Right cardiac atrium (tissue), 5 donors: ENCODE data around the gene IL27RA. TPM values are rescaled to one million over a fixed set of nuclear protein-coding genes. Genes with fewer than 3 reads are reported as not detected.

Experiments used
- ATAC-seq, 2 donors: fragments of 200-7000 bp; cut with Tn5 transposase; one replicate each; pipeline versions ENCODE4 v1.8.0 to v1.9.1; 2020; ENCODE audit warnings: moderate library complexity in 2 of 2, mild to moderate bottlenecking in 1 of 2
- DNase-seq, 3 donors: peaks; one replicate each; pipeline ENCODE4 v3.0.0-alpha.2; 2020
- H3K27ac ChIP-seq: one replicate; pipeline ENCODE4 v1.5.1; 2013; ENCODE audit warnings: mild to moderate bottlenecking, low read length, control low read depth, moderate library complexity
- H3K27me3 ChIP-seq: one replicate; pipeline ENCODE4 v1.6.1; 2013; ENCODE audit not compliant: control insufficient read depth, insufficient read depth
- H3K4me1 ChIP-seq: one replicate; pipeline ENCODE4 v1.6.1; 2013; ENCODE audit warnings: low read length; ENCODE audit not compliant: control insufficient read depth, insufficient read depth
- H3K4me3 ChIP-seq: one replicate; pipeline ENCODE4 v1.5.1; 2013; ENCODE audit warnings: low read length, control low read depth
- H3K9me3 ChIP-seq: one replicate; pipeline ENCODE4 v1.6.1; 2013; ENCODE audit warnings: low read length; ENCODE audit not compliant: control insufficient read depth
- WGBS: extraction: QIAGEN DNeasy Blood & Tissue Kit; methylation state at CpG from one replicate; pipeline ENCODE4 v1.1.7; 2013; 5-methylcytosine and 5-hydroxymethylcytosine counted together
- intact Hi-C, 4 donors: fragments of 100-400 bp; cut with DNase I; formaldehyde crosslinking; loops; one replicate each; pipeline versions ENCODE4 v1.11.0 to v1.14.0; 2022 to 2023
- polyA plus RNA-seq: library from polyadenylated mRNA; stranded (reverse); fragments of 200-250 nt; gene quantifications from one replicate; pipeline ENCODE4 v1.2.3, GENCODE V29; 2013
- total RNA-seq, 4 donors: library from RNA; stranded (reverse); fragmentation: NEBNext Ultra II Directional; extraction: Animal tissue kit (Norgen Biotek cat#: 25700); gene quantifications; one replicate each; pipeline ENCODE4 v1.2.1, GENCODE V29; 2021
- donor health status: healthy with polysubstance abuse.
- donor health status: DM: no; HTN: yes; CAD: no.
- donor health status: DM: no; HTN: no; CAD: no.
- donor health status: DM: no; HTN: yes; CAD: no; lungs with severe emphysema.
- donor health status: DM: yes; HTN: yes; CAD: no.

IL27RA gene
- total and polyA plus RNA-seq, 5 donors, result 3.3 to 4.7 (median 3.5) TPM

GRCh38 chr19:14062558-14062855 is 30.9 kb downstream of the IL27RA start:
- Histone ChIP-seq H3K4me3 (no peak overlapping the region), H3K9me3 (no peaks in the 10 kb centered on the region), H3K4me1 (no peaks in the 10 kb centered on the region), H3K27me3 (no peaks in the 10 kb centered on the region), H3K27ac (no peak overlapping the region)
- no peak for ATAC-seq
- DNase-seq, result no peak
- WGBS, result 91% methylated on average over 5 of the region's 5 CpGs
- intact Hi-C loops, result no loop called here

- no peak overlapping the region for H3K4me3 ChIP-seq
- H3K27me3 ChIP-seq, result no peaks in the 10 kb centered on the region
- 78% methylated on average over 7 of the region's 7 CpGs for WGBS
- DNase-seq (no peak), ATAC-seq (no peak)
- no peak overlapping the region for H3K27ac ChIP-seq
- H3K9me3 ChIP-seq, result no peaks in the 10 kb centered on the region
- H3K4me1 ChIP-seq, result no peaks in the 10 kb centered on the region
- intact Hi-C loops, result no loop called here
These were observed 31.5 kb downstream of the IL27RA start for GRCh38 chr19:14063105-14063504.

- no peak for ATAC-seq
- Histone ChIP-seq H3K27me3 (no peaks in the 10 kb centered on the region), H3K4me1 (no peaks in the 10 kb centered on the region), H3K4me3 (no peak overlapping the region), H3K9me3 (no peaks in the 10 kb centered on the region), H3K27ac (no peak overlapping the region)
- 56% methylated on average over 2 of the region's 2 CpGs for WGBS
- intact Hi-C loops, result loop anchor here in 1 of 4 donors (5.0 kb wide), 1 partner anchor 184 kb away; no protein-coding TSS in a partner anchor
- DNase-seq, result no peak
These were observed 34.6 kb downstream of the IL27RA start for GRCh38 chr19:14066134-14066533.

- H3K27me3 ChIP-seq, result no peaks in the 10 kb centered on the region
- no peak overlapping the region for H3K4me3 ChIP-seq
- H3K9me3 ChIP-seq, result no peaks in the 10 kb centered on the region
- no peak overlapping the region for H3K27ac ChIP-seq
- WGBS, result 88% methylated on average over 43 of the region's 43 CpGs
- peaks cover 2% of the 10 kb centered on the region for H3K4me1 ChIP-seq
- ATAC-seq (no peak), DNase-seq (peak; percentile 45 to 69 (median 68))
- intact Hi-C loops, result loop anchor here in 2 of 4 donors (5.0 kb wide), 2 partner anchors 47 to 188 kb away; partner anchors contain the start of gene PRKACA (in 1 of the 2)
These were observed 38.9 kb downstream of the IL27RA start for GRCh38 chr19:14070268-14071050.

- peak; percentile 53 to 81 (median 81) for DNase-seq
- Histone ChIP-seq H3K27me3 (no peaks in the 10 kb centered on the region), H3K4me3 (peak within 1 kb of the TSS; percentile 68), H3K4me1 (peaks cover 2% of the 10 kb centered on the region), H3K9me3 (no peaks in the 10 kb centered on the region), H3K27ac (peak within 1 kb of the TSS; percentile 84)
- WGBS, result under 1% methylated on average over 51 of the region's 51 CpGs
- intact Hi-C loops, result loop anchor here in 3 of 4 donors (2.0 to 5.0 kb wide), 3 partner anchors 45 to 192 kb away; partner anchors contain the start of gene PRKACA (in 1 of the 3)
- ATAC-seq, result peak; percentile 28 to 31
These were observed 41.1 kb downstream of the IL27RA start, which contains the start of gene MISP3 for GRCh38 chr19:14072535-14073260. TSS of gene MISP3 (plus strand) at chr19:14072786. CDS start at chr19:14073310, 524 bp downstream.

- peak overlapping the region; percentile 68 for H3K4me3 ChIP-seq
- no peaks in the 10 kb centered on the region for H3K9me3 ChIP-seq
- under 1% methylated on average over 106 of the region's 106 CpGs for WGBS
- H3K27me3 ChIP-seq, result no peaks in the 10 kb centered on the region
- peak overlapping the region; percentile 84 for H3K27ac ChIP-seq
- peak; percentile 79 to 92 (median 92) for DNase-seq
- intact Hi-C loops, result loop anchor here in 3 of 4 donors (2.0 to 5.0 kb wide), 3 partner anchors 44 to 193 kb away; partner anchors contain the start of gene PRKACA (in 1 of the 3)
- H3K4me1 ChIP-seq, result peaks cover 2% of the 10 kb centered on the region
- peak; percentile 55 to 58 for ATAC-seq
These were observed 41.8 kb downstream of the IL27RA start for GRCh38 chr19:14073261-14073924.

GRCh38 chr19:14073925-14074838 is 42.6 kb downstream of the IL27RA start:
- DNase-seq, result peak in 2 of 3 donors; percentile 71 to 72
- WGBS, result 4% methylated on average over 44 of the region's 44 CpGs
- Histone ChIP-seq H3K4me3 (peak overlapping the region; percentile 68), H3K27me3 (no peaks in the 10 kb centered on the region), H3K27ac (peak overlapping the region; percentile 84), H3K4me1 (peaks cover 2% of the 10 kb centered on the region), H3K9me3 (no peaks in the 10 kb centered on the region)
- intact Hi-C loops, result loop anchor here in 3 of 4 donors (2.0 to 5.0 kb wide), 3 partner anchors 43 to 193 kb away; partner anchors contain the start of gene PRKACA (in 1 of the 3)
- ATAC-seq, result peak; percentile 2 to 3

- whole genome bisulfite sequencing, result 58% methylated on average over 2 of the region's 2 CpGs
- no peaks in the 10 kb centered on the region for H3K9me3 ChIP-seq
- no peak for ATAC-seq
- intact Hi-C loops, result no loop called here
- no peak overlapping the region for H3K27ac ChIP-seq
- no peak for DNase-seq
- no peak overlapping the region for H3K4me3 ChIP-seq
- H3K4me1 ChIP-seq, result peaks cover 4% of the 10 kb centered on the region
- no peaks in the 10 kb centered on the region for H3K27me3 ChIP-seq
These were observed 46.8 kb downstream of the IL27RA start for GRCh38 chr19:14078411-14078810.

GRCh38 chr19:14080887-14081796 is 49.6 kb downstream of the IL27RA start:
- H3K4me3 ChIP-seq, result peak overlapping the region; percentile 90
- peaks cover 4% of the 10 kb centered on the region for H3K4me1 ChIP-seq
- DNase-seq (peak; percentile 99), ATAC-seq (peak; percentile 95)
- H3K9me3 ChIP-seq, result no peaks in the 10 kb centered on the region
- H3K27ac ChIP-seq, result peak overlapping the region; percentile 98
- whole genome bisulfite sequencing, result under 1% methylated on average over 50 of the region's 50 CpGs
- intact Hi-C loops, result loop anchor here in 1 of 4 donors (5.0 kb wide), 1 partner anchor 36 kb away; the partner anchor contains the start of gene PRKACA
- H3K27me3 ChIP-seq, result no peaks in the 10 kb centered on the region
